HG02763 (cell line): ENCODE data around the gene HNRNPA3.
A peak's percentile ranks its signal among the peaks of the same experiment; 100 is the strongest.
"Not testable (repeated sequence)": the region's sequence is repeated elsewhere in the genome, so short reads cannot be mapped to it uniquely, and the experiment has no call there.

Source experiments
- ATAC-seq: cut with Tn5 transposase; IDR thresholded peaks from one replicate; pipeline ENCODE4 v1.9.1; 2021; ENCODE audit warnings: mild to moderate bottlenecking, moderate library complexity; ENCODE audit not compliant: unreplicated experiment

HNRNPA3 gene

DNA sequence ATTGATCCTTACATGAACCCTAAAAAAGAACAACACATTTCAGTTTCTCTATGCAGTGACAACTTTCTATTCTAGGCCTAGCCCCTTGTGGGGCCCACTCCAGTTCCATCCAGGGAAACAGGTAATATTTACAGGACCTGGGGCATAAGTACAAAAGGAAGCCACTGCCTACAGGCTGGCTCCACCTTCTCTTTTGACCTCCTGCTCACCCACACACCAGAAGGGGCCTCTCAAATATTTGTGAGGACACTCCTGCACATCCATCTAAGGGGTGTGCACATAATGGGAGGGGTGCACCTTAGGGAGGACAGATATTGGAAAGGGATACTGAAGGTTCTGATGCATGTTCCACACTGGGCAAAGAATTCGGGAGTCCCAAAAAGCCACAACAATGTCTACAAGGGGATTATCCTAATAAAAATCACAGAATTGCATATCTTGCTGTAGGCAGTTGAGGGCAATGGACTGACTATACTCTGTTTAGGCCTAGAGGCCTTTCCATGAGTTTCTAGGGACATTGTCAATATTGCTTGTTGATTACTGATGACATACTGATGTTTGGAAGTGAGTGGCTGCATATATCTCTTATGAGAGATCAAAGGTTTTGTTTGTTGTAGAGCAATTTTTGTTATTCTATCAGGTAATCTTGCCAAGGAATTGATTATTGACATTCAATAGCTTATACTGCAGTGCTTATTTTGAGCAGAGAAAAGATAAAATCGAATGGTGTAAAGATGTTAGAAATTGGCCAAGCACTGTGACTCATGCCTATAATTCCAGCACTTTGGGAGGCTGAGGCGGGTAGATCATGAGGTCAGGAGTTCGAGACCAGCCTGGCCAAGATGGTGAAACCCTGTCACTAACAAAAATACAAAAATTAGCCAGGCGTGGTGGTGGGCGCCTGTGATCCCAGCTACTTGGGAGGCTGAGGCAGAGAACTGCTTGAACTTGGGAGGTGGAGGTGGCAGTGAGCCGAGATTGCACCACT, 23.8 kb upstream of the HNRNPA3 start:
- ATAC-seq = no peak

DNA sequence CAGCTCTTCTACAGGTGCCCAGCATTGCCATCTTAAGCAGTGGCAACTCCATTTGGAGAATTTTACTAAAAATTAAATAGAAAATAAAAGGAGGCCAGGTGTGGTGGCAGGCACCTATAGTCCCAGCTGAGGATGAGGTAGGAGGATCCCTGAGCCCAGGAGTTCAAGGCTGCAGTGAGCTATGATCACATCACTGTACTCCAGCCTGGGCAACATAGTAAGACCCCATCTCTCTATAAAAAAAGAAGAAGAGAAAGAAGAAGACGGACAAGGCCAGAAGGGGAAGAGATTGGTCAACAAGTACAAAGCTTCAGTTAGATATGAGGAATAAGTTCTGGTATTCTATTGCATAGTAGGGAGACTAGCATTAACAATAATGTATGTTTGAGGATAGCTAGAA, 21.7 kb upstream of the HNRNPA3 start:
- no peak for ATAC-seq

DNA sequence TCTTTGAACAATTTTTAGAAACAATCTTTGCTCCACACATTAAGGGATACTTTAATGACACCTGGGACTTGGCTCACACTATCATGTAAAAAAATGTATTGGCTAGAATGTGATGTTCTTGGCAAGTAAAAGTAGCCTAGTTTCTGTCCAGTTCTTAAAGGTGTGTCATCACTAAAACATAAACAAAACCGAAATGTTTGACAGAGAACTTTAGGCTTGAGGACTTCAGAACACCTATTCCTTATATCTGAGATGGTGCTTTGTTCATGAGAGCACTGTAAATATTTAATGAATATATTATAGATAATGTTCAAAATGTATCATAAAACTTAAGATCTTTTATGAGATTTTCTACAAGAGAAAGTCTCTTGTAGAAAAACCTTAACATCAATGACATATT, 19.8 kb upstream of the HNRNPA3 start:
- ATAC-seq = no peak

- no peak for ATAC-seq
Observed at GRCh38 chr2:177193240-177193639, 19.4 kb upstream of the HNRNPA3 start.

DNA sequence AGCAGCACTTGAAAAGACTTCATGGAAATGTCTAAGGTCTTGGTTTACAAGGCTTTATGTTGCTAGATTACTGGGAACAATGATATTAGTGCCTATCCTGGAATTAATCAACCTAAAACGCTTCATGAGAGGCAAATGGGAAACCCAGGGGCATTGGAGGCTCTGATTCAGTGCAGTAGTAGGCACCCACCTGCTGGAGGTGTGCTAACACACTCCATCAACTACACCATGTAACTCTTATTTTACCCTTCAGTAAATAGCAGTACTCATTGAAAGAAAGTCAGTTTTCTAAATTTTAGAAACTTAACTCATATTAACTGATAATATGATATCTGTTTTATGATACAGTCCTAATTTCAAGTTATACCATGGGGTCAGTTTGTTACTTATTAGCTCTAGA, 17.4 kb upstream of the HNRNPA3 start:
- ATAC-seq = no peak

- not testable (repeated sequence) for ATAC-seq
Observed at GRCh38 chr2:177200419-177200818, 12.2 kb upstream of the HNRNPA3 start.

- no peak for ATAC-seq
Observed at GRCh38 chr2:177201919-177202346, 10.7 kb upstream of the HNRNPA3 start.

DNA sequence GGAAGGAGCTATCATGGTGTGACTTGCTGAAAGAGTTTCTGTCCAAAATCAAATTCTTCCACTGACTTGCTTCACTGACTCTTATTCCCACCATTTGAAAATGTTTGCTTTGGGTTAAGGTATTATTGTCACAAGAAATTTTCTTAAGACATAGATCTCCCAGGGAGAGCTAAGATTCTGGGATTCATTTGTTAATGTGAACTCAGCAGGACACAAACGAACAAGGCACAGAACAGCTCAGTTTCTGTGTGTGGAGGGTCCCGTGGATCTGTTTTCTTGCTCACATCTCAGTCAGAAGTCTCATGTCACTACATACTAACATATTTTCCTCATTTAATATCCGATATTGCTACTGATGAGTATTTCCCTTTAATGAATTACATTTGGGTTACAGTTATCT, 8.2 kb upstream of the HNRNPA3 start:
- ATAC-seq = no peak

- no peak for ATAC-seq
Observed at GRCh38 chr2:177207101-177207500, 5.5 kb upstream of the HNRNPA3 start.

GRCh38 chr2:177211169-177211568, 1.4 kb upstream of the HNRNPA3 start:
- ATAC-seq = no peak

DNA sequence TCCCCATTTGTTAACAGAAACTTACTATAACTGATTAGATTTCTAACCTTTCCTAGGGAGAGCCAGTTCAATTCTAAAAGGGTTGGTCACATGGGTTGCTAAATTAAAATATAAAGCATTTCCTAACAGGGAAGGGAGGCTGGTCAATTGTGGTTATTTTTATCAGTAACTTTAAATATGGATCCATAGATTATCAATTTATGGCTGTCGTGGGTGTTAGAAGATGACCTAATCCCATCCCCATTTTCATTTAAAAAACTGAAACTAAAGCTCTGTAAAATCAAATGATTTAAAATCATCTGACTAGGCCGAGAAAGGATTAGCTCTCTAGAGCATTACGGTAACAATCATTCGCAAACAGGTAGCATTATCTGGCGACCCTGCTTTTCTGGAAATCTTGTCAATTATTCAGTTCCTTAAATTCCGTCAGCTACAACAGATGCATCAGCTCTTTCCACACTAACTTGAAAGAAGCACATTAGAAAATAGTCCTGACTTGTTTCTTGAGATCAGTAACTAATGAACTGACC, 953 bp upstream of the HNRNPA3 start:
- no peak for ATAC-seq

DNA sequence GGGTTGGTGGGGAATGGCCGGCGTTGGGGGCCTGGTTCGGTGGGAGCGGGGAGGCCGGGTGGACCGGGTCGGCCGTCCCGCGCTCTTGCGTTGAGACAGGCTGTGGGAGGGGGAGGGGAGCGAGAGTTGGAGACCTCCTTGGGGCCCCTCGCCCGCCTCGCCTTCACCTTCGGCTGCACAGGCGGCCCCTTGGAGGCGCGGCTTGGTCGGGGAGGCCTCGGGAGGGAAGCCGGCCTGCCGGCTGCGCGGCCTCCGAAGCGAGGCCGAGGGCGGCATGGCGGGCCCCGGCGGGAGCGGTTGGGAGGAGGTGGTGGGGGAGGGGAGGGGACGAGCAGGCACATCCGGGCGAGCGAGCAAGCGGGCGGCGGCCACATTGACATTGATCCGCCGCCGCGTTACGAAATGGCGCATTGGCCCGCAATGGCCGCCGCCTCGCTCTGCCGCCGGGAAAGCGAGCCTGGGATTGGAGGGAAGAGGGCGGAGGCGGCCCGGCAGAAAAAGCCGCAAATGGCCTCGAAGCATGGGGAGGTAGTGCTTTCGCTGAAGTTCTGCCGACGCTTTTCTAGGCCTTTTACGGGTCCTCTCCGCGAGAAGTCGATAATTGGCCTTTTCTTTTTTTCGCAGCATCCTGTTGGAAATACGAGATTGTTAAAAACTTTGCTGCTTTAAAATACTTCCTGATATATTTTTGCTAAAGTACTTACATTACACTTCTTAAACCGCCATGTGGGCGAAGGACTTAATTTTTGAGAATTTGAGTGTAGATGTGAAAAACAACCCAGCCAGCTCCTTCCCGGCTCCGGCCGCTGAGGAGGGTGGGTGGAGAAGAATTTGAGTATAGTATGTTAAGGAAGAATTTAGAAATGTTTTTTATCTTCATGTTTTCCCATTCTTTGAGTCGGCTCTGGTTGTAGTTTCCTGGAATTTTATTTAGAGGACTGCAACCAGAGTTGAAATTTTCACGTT, 580 bp downstream of the HNRNPA3 start:
- ATAC-seq = peak; percentile 47

DNA sequence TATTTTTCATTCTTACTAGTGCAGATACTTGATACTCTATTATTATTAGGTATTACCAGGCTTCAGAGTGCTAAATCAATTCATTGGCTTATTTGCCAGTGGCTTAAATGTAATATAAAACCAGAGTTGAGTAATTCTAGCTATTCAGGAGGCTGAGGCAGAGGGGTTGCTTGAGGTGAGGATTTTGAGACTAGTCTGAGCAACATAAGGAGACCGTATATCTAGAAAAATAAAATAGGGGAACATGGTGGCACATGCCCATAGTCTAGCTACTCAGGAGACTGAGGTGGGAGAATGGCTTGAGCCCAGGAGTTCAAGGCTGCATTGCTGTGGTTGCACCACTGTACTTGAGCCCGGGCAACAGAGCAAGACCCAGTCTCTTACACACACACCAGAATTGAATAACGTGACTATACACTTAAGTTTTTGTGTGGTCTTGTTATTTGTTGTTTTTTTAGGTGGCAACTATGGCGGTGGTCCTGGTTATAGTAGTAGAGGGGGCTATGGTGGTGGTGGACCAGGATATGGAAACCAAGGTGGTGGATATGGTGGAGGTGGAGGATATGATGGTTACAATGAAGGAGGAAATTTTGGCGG, 4.8 kb downstream of the HNRNPA3 start:
- ATAC-seq = no peak

DNA sequence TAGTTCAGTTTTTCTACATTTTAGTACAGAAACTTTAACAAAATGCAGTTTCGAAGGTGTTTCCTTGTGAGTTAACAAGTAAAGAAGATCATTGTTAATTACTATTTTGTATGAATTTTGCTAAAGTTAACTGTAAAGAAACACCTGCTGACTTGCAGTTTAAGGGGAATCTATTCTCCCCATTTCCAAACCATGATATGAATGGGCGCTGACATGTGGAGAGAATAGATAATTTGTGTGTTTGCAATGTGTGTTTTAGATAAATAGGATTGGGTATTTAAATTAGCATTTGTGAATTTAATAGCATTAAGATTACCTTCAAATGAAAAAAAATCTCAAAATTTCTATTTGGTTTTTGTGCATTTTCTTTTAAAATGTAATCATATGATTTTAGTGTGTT, 7.2 kb downstream of the HNRNPA3 start:
- not testable (repeated sequence) for ATAC-seq

- ATAC-seq = no peak
Observed at GRCh38 chr2:177221534-177221933, 8.9 kb downstream of the HNRNPA3 start.

DNA sequence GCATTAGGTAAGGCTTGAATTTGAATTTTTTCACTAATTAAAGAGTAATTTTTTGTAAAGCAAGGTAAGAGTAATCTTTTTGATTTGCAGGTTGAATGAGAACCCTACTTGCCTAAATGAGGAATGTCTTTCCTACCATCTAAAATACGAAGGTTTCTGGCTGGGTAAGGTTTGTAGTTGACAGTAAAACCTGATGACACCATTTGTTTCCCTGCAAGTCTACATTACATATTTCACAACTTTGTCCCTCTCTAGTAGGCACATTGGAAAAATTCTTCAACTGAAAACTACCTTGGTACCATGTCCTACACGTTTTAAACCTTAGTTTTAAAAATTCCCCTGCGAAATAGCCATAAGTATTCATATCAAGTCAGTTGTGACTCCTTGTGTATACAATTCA, 9.4 kb downstream of the HNRNPA3 start:
- ATAC-seq = no peak

DNA sequence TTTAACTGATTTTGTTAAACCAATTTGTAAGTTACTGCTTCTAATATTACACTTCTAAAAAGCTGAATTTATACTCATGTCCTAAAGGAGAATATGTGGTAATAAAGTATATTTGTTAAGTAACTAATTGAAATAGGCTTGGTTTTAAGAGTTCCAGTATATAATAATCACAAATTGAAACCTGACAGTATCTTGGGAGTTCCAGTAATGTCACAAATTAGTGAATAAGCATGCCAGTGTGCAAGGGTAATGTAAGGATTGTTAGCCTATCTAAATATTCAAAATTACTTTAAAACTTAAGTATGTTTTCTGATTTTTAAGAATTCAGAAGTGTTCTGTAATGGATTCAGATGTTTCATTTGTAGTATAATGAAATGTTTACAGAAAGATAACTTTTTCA, 10.8 kb downstream of the HNRNPA3 start:
- ATAC-seq = not testable (repeated sequence)

GRCh38 chr2:177225965-177226360, 13.4 kb downstream of the HNRNPA3 start:
- no peak for ATAC-seq

GRCh38 chr2:177229442-177230242, 17.0 kb downstream of the HNRNPA3 start:
- no peak for ATAC-seq

DNA sequence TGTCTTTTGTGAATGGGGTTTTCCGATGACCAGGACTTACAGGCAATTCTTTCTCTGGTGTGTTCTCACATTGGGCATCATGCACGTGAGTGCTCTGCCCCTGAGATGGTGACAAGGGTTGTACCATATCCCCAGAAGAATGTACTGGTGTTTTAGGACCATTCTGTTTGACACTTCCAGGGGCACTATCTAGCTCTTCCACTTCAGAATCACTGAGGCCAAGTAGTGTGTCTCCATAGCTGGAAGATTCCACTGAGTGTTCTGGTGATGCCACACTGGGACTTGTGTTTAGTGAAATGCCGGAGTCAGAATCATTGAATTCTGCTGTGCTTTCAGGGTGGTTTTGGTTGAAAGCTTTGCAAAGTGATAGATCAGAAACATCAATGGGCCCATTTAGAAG, 18.7 kb downstream of the HNRNPA3 start:
- no peak for ATAC-seq
